HG03432 (cell line): ENCODE data around the gene ALDH3A1.

Experiments used
- ATAC-seq: cut with Tn5 transposase; IDR thresholded peaks from one replicate; pipeline ENCODE4 v1.9.1; 2021; ENCODE audit warnings: mild to moderate bottlenecking, moderate library complexity; ENCODE audit not compliant: unreplicated experiment

Gene ALDH3A1

GRCh38 chr17:19705771-19706770 is 42.0 kb downstream of the ALDH3A1 start:
- ATAC-seq = no peak

GRCh38 chr17:19705201-19705600 is 42.9 kb downstream of the ALDH3A1 start:
- no peak for ATAC-seq

- no peak for ATAC-seq
Observed at GRCh38 chr17:19703828-19704613, 44.1 kb downstream of the ALDH3A1 start.

- no peak for ATAC-seq
Observed at GRCh38 chr17:19703106-19703827, 44.8 kb downstream of the ALDH3A1 start.

GRCh38 chr17:19702217-19702641 is 45.9 kb downstream of the ALDH3A1 start:
- ATAC-seq = no peak
